Measurements from ENCODE around the gene RPN2.

GRCh38 chr20:37137547-37137946, 41.6 kb upstream of the RPN2 start:
- TF ChIP-seq CTCF (conservative IDR thresholded peaks at IDR 0.05 in 1 of 2, IDR thresholded peaks at IDR 0.05 in 1 of 2; ENCODE audit: extremely low read depth in 1 of 2, insufficient read depth in 1 of 2, low read depth in 1 of 2, low read length in 2 of 2) (no peak), EZH2 (IDR thresholded peaks at IDR 0.05; ENCODE audit: borderline replicate concordance, low read length) (no peak)
